Liver (tissue), 9 donors: ENCODE data around the gene YPEL3. TPM values are rescaled to one million over a fixed set of nuclear protein-coding genes. Genes with fewer than 3 reads are reported as not detected.

Experiments used
- DNase-seq: peaks from one replicate; pipeline ENCODE4 v3.0.0-alpha.2; 2017; ENCODE audit warnings: low spot score
- H3K27ac ChIP-seq, 2 donors: one replicate each; pipeline ENCODE4 v1.7.0; 2013; ENCODE audit warnings: inconsistent platforms in 2 of 2, low read length in 2 of 2, control low read depth in 1 of 2, low read depth in 1 of 2, mild to moderate bottlenecking in 1 of 2
- H3K27me3 ChIP-seq, 4 donors: one replicate each; pipeline versions ENCODE4 v1.6.1 to v1.7.0; 2013; ENCODE audit warnings: low read length in 3 of 4, inconsistent platforms in 1 of 4, mild to moderate bottlenecking in 1 of 4, moderate library complexity in 1 of 4; ENCODE audit not compliant: control insufficient read depth in 4 of 4, insufficient read depth in 4 of 4
- H3K36me3 ChIP-seq, 4 donors: one replicate each; pipeline versions ENCODE4 v1.6.1 to v1.7.0; 2013; ENCODE audit warnings: low read length in 3 of 4, mild to moderate bottlenecking in 3 of 4, low read depth in 1 of 4, moderate library complexity in 1 of 4; ENCODE audit not compliant: control insufficient read depth in 4 of 4, insufficient read depth in 3 of 4
- H3K4me1 ChIP-seq, 4 donors: one replicate each; pipeline versions ENCODE4 v1.6.1 to v1.7.0; 2013; ENCODE audit warnings: low read length in 3 of 4, mild to moderate bottlenecking in 3 of 4, moderate library complexity in 1 of 4; ENCODE audit not compliant: control insufficient read depth in 4 of 4, insufficient read depth in 4 of 4
- H3K4me3 ChIP-seq, 3 donors: one replicate each; pipeline versions ENCODE4 v1.6.1 to v1.7.0; 2013; ENCODE audit warnings: low read length in 3 of 3, control low read depth in 1 of 3, low read depth in 1 of 3, mild to moderate bottlenecking in 1 of 3
- H3K9ac ChIP-seq, 2 donors: one replicate each; pipeline ENCODE4 v1.7.0; 2013; ENCODE audit warnings: low read length in 2 of 2, mild to moderate bottlenecking in 2 of 2, moderate library complexity in 2 of 2, control low read depth in 1 of 2, low read depth in 1 of 2
- H3K9me3 ChIP-seq, 4 donors: one replicate each; pipeline versions ENCODE4 v1.6.1 to v1.7.0; 2013; ENCODE audit warnings: low read length in 3 of 4; ENCODE audit not compliant: control insufficient read depth in 4 of 4
- FOXA2 ChIP-seq: IDR thresholded peaks from 2 replicates; pipeline ENCODE4 v1.6.1; 2016; ENCODE audit warnings: antibody characterized with exemption
- HNF4A ChIP-seq, 2 donors: conservative IDR thresholded peaks; 2 replicates each; pipeline ENCODE4 v1.6.1; 2016; ENCODE audit warnings: antibody characterized with exemption in 2 of 2, mild to moderate bottlenecking in 2 of 2
- NR2F2 ChIP-seq: IDR thresholded peaks from 2 replicates; pipeline ENCODE4 v1.6.1; 2016; ENCODE audit warnings: antibody characterized with exemption
- RAD21 ChIP-seq, 2 donors: IDR thresholded peaks; 2 replicates each; pipeline ENCODE4 v1.6.1; 2016; ENCODE audit warnings: antibody characterized with exemption in 2 of 2, mild to moderate bottlenecking in 2 of 2
- REST ChIP-seq: IDR thresholded peaks from 2 replicates; pipeline ENCODE4 v1.6.1; 2016; ENCODE audit warnings: antibody characterized with exemption, mild to moderate bottlenecking
- SP1 ChIP-seq: IDR thresholded peaks from 2 replicates; pipeline ENCODE4 v1.6.1; 2018; ENCODE audit warnings: antibody characterized with exemption, mild to moderate bottlenecking
- YY1 ChIP-seq: IDR thresholded peaks from 2 replicates; pipeline ENCODE4 v1.6.1; 2016; ENCODE audit warnings: antibody characterized with exemption, mild to moderate bottlenecking
- ZBTB33 ChIP-seq: IDR thresholded peaks from 2 replicates; pipeline ENCODE4 v1.6.1; 2016; ENCODE audit warnings: antibody characterized with exemption
- WGBS: extraction: QIAGEN DNeasy Blood & Tissue Kit; methylation state at CpG from one replicate; pipeline ENCODE4 v1.1.7; 2013; 5-methylcytosine and 5-hydroxymethylcytosine counted together
- polyA plus RNA-seq, 2 donors: library from polyadenylated mRNA; stranded (reverse) in 1 of 2; unstranded in 1 of 2; fragments of 200-250 nt in 1 of 2; fragments of >200 nt in 1 of 2; fragmentation: Nextera tagmentation in 1 of 2; extraction: Ambion mirVana in 1 of 2; gene quantifications; one replicate each; pipeline versions ENCODE4 v1.2.1 to v1.2.3, GENCODE V29; 2013 to 2015
- total RNA-seq, 2 donors: library from RNA; depleted of rRNA; stranded (reverse); fragments of >200 nt; gene quantifications; one replicate each; pipeline ENCODE4 v1.2.3, GENCODE V29; 2014
- TF ChIP-seq, protein P1 (sequence below): IDR thresholded peaks from 2 replicates; pipeline ENCODE4 v1.6.1; 2016; ENCODE audit warnings: antibody characterized with exemption
- donor health status: healthy.
- donor health status: healthy.
- donor health status: healthy.
- donor health status: healthy.
- donor health status: healthy.

The YPEL3 gene
- total and polyA plus RNA-seq, 4 donors = 10.5 to 42.7 (median 24.5) TPM

GRCh38 chr16:30142672-30143346, 46.8 kb upstream of the YPEL3 start:
- no peak overlapping the region for H3K27ac ChIP-seq
- peak; percentile 49 to 56 for TF ChIP-seq RAD21 (IDR thresholded peaks at IDR 0.05)
- TF ChIP-seq REST = no peak
- H3K36me3 ChIP-seq = no peaks in the 10 kb centered on the region
- H3K9ac ChIP-seq = no peak overlapping the region
- H3K4me3 ChIP-seq = no peak overlapping the region
- H3K9me3 ChIP-seq = no peaks in the 10 kb centered on the region
- DNase-seq = no peak
- H3K27me3 ChIP-seq = no peaks in the 10 kb centered on the region
- H3K4me1 ChIP-seq = no peaks in the 10 kb centered on the region
- 87% methylated on average over 13 of the region's 13 CpGs for WGBS

- no peaks in the 10 kb centered on the region for H3K9me3 ChIP-seq
- no peaks in the 10 kb centered on the region for H3K36me3 ChIP-seq
- no peaks in the 10 kb centered on the region for H3K27me3 ChIP-seq
- H3K27ac ChIP-seq = no peak overlapping the region
- H3K9ac ChIP-seq = no peak overlapping the region
- WGBS = 92% methylated on average over 2 of the region's 2 CpGs
- H3K4me1 ChIP-seq = no peaks in the 10 kb centered on the region
- no peak overlapping the region for H3K4me3 ChIP-seq
- no peak for DNase-seq
- TF ChIP-seq ZBTB33 = no peak
- no peak for TF ChIP-seq NR2F2
- TF ChIP-seq HNF4A (conservative IDR thresholded peaks at IDR 0.05) = no peak
- TF ChIP-seq RAD21 (IDR thresholded peaks at IDR 0.05) = no peak
These were observed 45.7 kb upstream of the YPEL3 start for GRCh38 chr16:30141750-30142149.

DNA sequence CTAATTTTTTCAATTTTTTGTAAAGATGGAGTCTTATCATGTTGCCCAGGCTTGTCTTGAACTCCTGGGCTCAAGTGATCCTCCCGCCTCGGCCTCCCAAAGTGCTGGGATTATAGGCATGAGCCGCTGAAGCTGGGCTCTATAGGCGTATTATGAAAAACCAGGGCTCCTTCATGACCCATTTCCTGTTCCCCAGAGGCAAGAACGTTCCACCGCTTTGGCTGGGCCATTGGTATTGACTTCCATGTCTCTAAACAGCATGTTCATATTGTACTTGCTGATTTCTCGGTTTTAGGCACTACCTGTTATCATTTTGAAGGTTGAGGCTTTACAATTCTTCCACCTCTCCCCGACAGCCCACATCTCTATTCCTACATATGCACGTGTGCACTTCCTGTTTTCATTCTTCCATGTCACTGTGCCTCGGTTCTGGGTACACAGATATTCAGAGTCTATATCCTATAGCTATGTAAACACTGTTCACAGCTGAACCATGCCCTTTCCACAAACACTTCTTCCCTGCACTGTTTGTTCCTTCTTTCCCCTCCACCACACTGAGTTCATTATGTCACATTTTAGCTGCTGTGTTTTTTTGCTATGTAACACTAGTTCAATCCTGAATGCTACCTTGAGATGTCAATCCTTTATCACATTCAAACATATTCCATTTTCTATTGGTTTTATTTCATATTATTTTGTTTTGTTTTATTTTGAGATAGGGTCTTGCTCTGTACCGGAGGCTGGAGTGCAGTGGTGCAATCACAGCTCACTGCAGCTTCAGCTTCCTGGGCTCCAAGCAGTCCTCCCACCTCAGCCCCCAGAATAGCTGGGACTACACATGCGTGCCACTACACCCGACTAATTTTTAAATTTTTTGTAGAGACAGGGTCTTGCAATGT, 43.8 kb upstream of the YPEL3 start:
- no peak overlapping the region for H3K27ac ChIP-seq
- no peaks in the 10 kb centered on the region for H3K4me1 ChIP-seq
- no peaks in the 10 kb centered on the region for H3K36me3 ChIP-seq
- TF ChIP-seq YY1 (no peak), SP1 (peak; percentile 12), NR2F2 (no peak), HNF4A (conservative IDR thresholded peaks at IDR 0.05) (peak in 1 of 2 donors; percentile 19), FOXA2 (no peak)
- TF ChIP-seq, protein P1, sequence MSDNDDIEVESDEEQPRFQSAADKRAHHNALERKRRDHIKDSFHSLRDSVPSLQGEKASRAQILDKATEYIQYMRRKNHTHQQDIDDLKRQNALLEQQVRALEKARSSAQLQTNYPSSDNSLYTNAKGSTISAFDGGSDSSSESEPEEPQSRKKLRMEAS = no peak
- H3K9ac ChIP-seq = no peak overlapping the region
- no peaks in the 10 kb centered on the region for H3K27me3 ChIP-seq
- DNase-seq = no peak
- WGBS = 67% methylated on average over 13 of the region's 13 CpGs
- H3K4me3 ChIP-seq = no peak overlapping the region
- no peaks in the 10 kb centered on the region for H3K9me3 ChIP-seq
